SK-N-SH treated with all-trans-retinoic acid at 6 μM for 48 hours (cell line): ENCODE results near the gene OTOG.

Experiments used
- ATAC-seq: fragments of 200-7000 bp; cut with Tn5 transposase; 3 replicates; pipeline ENCODE4 v1.9.1; 2020; ENCODE audit warnings: mild to moderate bottlenecking, moderate library complexity
- ARNTL ChIP-seq: fragments of 450-650 bp; formaldehyde crosslinking; IDR thresholded peaks from 2 replicates; pipeline ENCODE4 v1.5.0; 2020; ENCODE audit warnings: low read depth, mild to moderate bottlenecking, moderate library complexity, borderline replicate concordance
- CSDC2 ChIP-seq: fragments of 250-450 bp; sonication (Bioruptor Pico); IDR thresholded peaks from 2 replicates; pipeline ENCODE4 v1.5.0; 2020; ENCODE audit warnings: mild to moderate bottlenecking, moderate library complexity
- CSRNP3 ChIP-seq: fragments of 250-450 bp; sonication (Bioruptor Pico); IDR thresholded peaks from 2 replicates; pipeline ENCODE4 v1.5.1; 2021; ENCODE audit warnings: mild to moderate bottlenecking, moderate library complexity
- ESRRG ChIP-seq: fragments of 250-450 bp; sonication (Bioruptor Pico); IDR thresholded peaks from 2 replicates; pipeline ENCODE4 v1.6.1; 2021; ENCODE audit warnings: mild to moderate bottlenecking
- OSR1 ChIP-seq: fragments of 250-450 bp; sonication (Bioruptor Pico); IDR thresholded peaks from 2 replicates; pipeline ENCODE4 v1.8.0; 2022; ENCODE audit warnings: moderate library complexity, mild to moderate bottlenecking, inconsistent platforms
- PATZ1 ChIP-seq: fragments of 250-450 bp; sonication (Bioruptor Pico); IDR thresholded peaks from 2 replicates; pipeline ENCODE4 v1.8.0; 2020; ENCODE audit warnings: mild to moderate bottlenecking, moderate library complexity, borderline replicate concordance
- POU6F1 ChIP-seq: fragments of 250-450 bp; sonication (Bioruptor Pico); IDR thresholded peaks from 2 replicates; pipeline ENCODE4 v1.8.0; 2021; ENCODE audit warnings: low read depth, mild to moderate bottlenecking, moderate library complexity, borderline replicate concordance
- PPARA ChIP-seq: fragments of 250-450 bp; sonication (Bioruptor Pico); IDR thresholded peaks from 2 replicates; pipeline ENCODE4 v1.5.0; 2020; ENCODE audit warnings: mild to moderate bottlenecking, borderline replicate concordance
- RARB ChIP-seq: fragments of 250-450 bp; sonication (Bioruptor Pico); IDR thresholded peaks from 2 replicates; pipeline ENCODE4 v1.8.0; 2021; ENCODE audit warnings: mild to moderate bottlenecking, moderate library complexity
- TOX ChIP-seq: fragments of 250-450 bp; sonication (Bioruptor Pico); IDR thresholded peaks from 2 replicates; pipeline ENCODE4 v1.8.0; 2021; ENCODE audit warnings: mild to moderate bottlenecking, moderate library complexity, borderline replicate concordance
- ZC3H10 ChIP-seq: fragments of 250-450 bp; sonication (Bioruptor Pico); IDR thresholded peaks from 2 replicates; pipeline ENCODE4 v1.5.1; 2021; ENCODE audit warnings: mild to moderate bottlenecking, moderate library complexity
- ZFP3 ChIP-seq: fragments of 250-450 bp; sonication (Bioruptor Pico); IDR thresholded peaks from 2 replicates; pipeline ENCODE4 v1.5.0; 2020; ENCODE audit warnings: mild to moderate bottlenecking, moderate library complexity
- ZNF70 ChIP-seq: fragments of 450-650 bp; formaldehyde crosslinking; IDR thresholded peaks from 2 replicates; pipeline ENCODE4 v1.5.0; 2020; ENCODE audit warnings: mild to moderate bottlenecking, moderate library complexity
- ZNF8 ChIP-seq: fragments of 450-650 bp; formaldehyde crosslinking; IDR thresholded peaks from 2 replicates; pipeline ENCODE4 v1.5.0; 2020; ENCODE audit warnings: mild to moderate bottlenecking, moderate library complexity
- TF ChIP-seq, protein P1 (sequence below): fragments of 250-450 bp; sonication (Bioruptor Pico); IDR thresholded peaks from 2 replicates; pipeline ENCODE4 v1.5.1; 2020; ENCODE audit warnings: low read depth, mild to moderate bottlenecking, moderate library complexity
- TF ChIP-seq, protein P2 (sequence below): fragments of 250-450 bp; sonication (Bioruptor Pico); IDR thresholded peaks from 2 replicates; pipeline ENCODE4 v1.5.0; 2020; ENCODE audit warnings: mild to moderate bottlenecking, moderate library complexity

Gene OTOG

DNA sequence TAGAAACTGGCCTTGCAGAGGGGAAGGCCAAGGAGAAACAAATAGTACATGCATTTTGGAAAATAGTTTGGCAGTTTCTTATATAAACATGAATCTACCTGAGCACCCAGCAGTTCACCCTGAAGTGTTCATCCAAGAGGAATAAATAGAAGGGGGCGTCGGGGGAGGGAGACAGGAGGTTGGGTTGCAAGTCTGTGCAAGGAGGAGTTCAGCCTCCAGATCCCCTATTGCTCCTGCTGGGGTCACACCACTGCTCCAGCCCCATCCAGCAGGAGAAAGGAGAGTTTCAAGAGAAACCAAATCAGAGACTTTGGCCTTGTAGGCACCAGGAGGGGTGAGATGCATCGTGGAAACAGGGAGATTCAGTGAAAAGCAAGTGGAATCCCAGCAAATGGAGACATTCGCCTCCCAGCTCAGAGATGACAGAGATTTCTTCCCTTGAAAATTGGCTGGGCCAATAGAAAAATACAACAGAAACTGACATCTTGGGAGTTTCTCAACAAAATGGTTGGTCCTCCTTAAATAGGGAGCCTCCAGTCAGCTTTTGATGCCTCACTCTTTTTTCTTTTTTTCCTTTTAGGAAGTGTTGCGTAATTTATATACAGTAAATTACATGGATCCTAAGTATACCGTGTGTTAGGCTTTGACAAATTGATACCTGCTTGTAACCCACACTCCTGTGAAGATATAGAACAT, 34.1 kb downstream of the OTOG start:
- no peak for TF ChIP-seq TOX (CRISPR knock-in tag)
- TF ChIP-seq ZFP3: no peak
- TF ChIP-seq PATZ1 (CRISPR knock-in tag): no peak
- TF ChIP-seq, protein P1, sequence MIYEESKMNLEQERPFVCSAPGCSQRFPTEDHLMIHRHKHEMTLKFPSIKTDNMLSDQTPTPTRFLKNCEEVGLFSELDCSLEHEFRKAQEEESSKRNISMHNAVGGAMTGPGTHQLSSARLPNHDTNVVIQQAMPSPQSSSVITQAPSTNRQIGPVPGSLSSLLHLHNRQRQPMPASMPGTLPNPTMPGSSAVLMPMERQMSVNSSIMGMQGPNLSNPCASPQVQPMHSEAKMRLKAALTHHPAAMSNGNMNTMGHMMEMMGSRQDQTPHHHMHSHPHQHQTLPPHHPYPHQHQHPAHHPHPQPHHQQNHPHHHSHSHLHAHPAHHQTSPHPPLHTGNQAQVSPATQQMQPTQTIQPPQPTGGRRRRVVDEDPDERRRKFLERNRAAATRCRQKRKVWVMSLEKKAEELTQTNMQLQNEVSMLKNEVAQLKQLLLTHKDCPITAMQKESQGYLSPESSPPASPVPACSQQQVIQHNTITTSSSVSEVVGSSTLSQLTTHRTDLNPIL: no peak
- no peak for ATAC-seq

DNA sequence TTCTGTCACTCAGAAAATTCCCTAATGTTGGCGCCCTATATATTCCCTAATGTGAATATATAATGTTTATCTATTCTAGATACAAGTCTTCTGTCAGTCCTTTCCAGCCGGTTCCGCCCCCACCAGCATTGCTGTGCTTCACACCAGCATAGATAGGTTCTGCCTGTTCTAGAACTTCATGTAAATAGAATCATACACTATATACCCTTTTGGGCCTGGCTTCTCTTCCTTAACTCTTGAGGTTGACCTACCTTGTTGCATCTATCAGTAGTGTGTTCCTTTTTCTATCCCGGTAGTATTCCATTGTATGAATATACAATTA, 34.6 kb downstream of the OTOG start:
- ATAC-seq: no peak
- TF ChIP-seq CSRNP3 (CRISPR knock-in tag) (no peak), ZNF8 (CRISPR knock-in tag) (no peak), ESRRG (CRISPR knock-in tag) (no peak), CSDC2 (CRISPR knock-in tag) (no peak), ZNF70 (CRISPR knock-in tag) (no peak), RARB (CRISPR knock-in tag) (no peak)
- TF ChIP-seq, protein P1: no peak
- TF ChIP-seq, protein P2, sequence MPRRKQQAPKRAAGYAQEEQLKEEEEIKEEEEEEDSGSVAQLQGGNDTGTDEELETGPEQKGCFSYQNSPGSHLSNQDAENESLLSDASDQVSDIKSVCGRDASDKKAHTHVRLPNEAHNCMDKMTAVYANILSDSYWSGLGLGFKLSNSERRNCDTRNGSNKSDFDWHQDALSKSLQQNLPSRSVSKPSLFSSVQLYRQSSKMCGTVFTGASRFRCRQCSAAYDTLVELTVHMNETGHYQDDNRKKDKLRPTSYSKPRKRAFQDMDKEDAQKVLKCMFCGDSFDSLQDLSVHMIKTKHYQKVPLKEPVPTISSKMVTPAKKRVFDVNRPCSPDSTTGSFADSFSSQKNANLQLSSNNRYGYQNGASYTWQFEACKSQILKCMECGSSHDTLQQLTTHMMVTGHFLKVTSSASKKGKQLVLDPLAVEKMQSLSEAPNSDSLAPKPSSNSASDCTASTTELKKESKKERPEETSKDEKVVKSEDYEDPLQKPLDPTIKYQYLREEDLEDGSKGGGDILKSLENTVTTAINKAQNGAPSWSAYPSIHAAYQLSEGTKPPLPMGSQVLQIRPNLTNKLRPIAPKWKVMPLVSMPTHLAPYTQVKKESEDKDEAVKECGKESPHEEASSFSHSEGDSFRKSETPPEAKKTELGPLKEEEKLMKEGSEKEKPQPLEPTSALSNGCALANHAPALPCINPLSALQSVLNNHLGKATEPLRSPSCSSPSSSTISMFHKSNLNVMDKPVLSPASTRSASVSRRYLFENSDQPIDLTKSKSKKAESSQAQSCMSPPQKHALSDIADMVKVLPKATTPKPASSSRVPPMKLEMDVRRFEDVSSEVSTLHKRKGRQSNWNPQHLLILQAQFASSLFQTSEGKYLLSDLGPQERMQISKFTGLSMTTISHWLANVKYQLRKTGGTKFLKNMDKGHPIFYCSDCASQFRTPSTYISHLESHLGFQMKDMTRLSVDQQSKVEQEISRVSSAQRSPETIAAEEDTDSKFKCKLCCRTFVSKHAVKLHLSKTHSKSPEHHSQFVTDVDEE (CRISPR knock-in tag): no peak

- ATAC-seq: no peak
Measured at GRCh38 chr11:17585911-17586695, 39.0 kb downstream of the OTOG start.

DNA sequence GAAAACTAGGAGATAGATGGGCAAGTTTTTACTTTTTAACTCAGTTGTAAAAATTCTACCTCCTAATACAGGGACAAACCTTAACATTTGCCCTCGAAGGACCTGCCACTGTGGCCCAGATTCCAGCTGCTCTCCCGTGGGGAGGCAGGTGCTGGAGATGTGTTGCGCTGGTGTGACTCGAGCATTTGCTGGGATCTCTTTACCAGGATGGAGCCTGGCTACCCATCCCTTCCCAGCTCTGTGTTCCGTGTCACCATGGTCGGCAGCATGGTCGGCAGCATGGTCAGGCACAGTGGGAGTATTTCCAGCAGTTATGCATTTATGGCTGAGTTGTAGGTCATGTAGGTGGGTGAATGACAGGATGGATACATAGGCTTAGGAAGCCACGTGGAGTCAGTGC, 41.1 kb downstream of the OTOG start:
- no peak for ATAC-seq
- TF ChIP-seq OSR1 (CRISPR knock-in tag) (no peak), CSDC2 (CRISPR knock-in tag) (no peak), POU6F1 (no peak), PATZ1 (CRISPR knock-in tag) (no peak), ARNTL (CRISPR knock-in tag) (no peak), CSRNP3 (CRISPR knock-in tag) (no peak), PPARA (CRISPR knock-in tag) (no peak), ESRRG (CRISPR knock-in tag) (no peak), ZC3H10 (no peak)
- TF ChIP-seq, protein P2 (CRISPR knock-in tag): no peak

More at GRCh38 chr11:17585911-17586695, 39.0 kb downstream of the OTOG start:
- TF ChIP-seq CSDC2 (CRISPR knock-in tag): no peak
